BJ (cell line): ENCODE data around the gene CADM4. TPM values are rescaled to one million over a fixed set of nuclear protein-coding genes. Genes with fewer than 3 reads are reported as not detected.

Experiments used
- CTCF ChIA-PET: fragments of 350-600 bp; formaldehyde crosslinking; extraction: SDS; loops from one replicate; lab custom pipeline; 2021; ENCODE audit warnings: antibody characterized with exemption, inconsistent platforms; lab: Yijun Ruan, JAX
- POLR2A ChIA-PET: fragments of 300-600 bp; sonication (Branson Sonifier 250); formaldehyde crosslinking; extraction: SDS; loops from one replicate; lab custom pipeline; 2021; ENCODE audit warnings: antibody characterized with exemption; lab: Charles Lee
- DNase-seq: peaks from one replicate; pipeline ENCODE4 v3.0.0-alpha.2; 2011; ENCODE audit warnings: low read depth
- H3K27me3 ChIP-seq: 2 replicates; pipeline ENCODE4 v1.6.0; 2011; ENCODE audit warnings: low read length; ENCODE audit not compliant: control insufficient read depth, insufficient read depth
- H3K36me3 ChIP-seq: 2 replicates; pipeline ENCODE4 v1.5.1; 2011; ENCODE audit warnings: low read length; ENCODE audit not compliant: control insufficient read depth, insufficient read depth
- H3K4me3 ChIP-seq: 2 replicates; pipeline ENCODE4 v1.5.1; 2011; ENCODE audit warnings: low read depth, mild to moderate bottlenecking, control low read depth, low read length
- polyA plus RNA-seq: library from polyadenylated mRNA; depleted of rRNA; stranded (reverse); fragments of >200 nt; gene quantifications from 2 replicates; pipeline ENCODE4 v1.2.3, GENCODE V29; 2011
- TF ChIP-seq, protein P1 (sequence below): IDR thresholded peaks from 2 replicates; pipeline ENCODE4 v1.5.1; 2011; ENCODE audit warnings: low read depth, mild to moderate bottlenecking, control low read depth, inconsistent platforms, low read length, moderate library complexity; ENCODE audit not compliant: insufficient read depth

Gene CADM4
- polyA plus RNA-seq, 1 experiment = 1.7 TPM

DNA sequence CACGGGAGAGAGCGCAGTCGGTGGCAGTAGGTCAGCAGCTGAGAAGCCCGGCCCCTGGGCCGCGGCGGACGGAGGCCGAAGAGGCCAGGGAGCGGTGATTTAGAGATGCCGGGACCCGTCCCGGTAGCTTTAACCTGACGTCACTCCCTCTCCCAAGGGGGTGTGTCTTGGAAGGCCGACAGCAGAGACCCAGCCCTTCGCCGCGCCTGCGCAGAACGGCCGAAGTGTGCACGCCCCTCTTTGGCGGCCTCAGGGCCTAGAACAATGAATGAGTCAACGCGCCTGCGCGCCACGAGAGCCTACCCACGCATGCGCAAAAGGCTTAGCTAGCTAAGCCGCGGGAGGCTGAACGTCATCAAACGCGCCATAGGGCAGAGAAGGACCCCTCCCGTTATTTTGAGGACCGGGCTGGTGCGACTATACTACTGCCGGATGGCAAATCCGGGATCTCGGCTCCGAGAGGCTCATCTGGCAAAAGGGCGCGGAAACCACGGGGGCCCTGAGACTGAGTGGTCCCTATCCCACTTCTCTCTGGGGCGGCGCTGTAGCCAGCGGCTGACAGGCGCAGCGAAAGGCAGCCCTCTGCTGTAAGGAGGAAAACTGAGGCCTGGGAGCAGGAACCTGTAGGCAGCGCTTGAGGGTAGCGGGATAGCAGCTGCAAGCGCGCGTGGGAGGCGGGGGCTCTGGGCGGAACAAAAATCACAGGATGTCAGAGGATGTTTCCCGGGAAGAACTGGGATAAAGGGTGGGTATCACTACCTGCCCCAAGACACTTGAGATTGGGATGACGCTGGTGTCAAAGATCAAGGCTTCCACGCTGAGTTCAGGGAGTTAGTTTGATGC lies 43.4 kb downstream of the CADM4 start, which contains the start of the genes IRGQ and ZNF576:
Gene IRGQ (minus strand): TSS at position 136 of the 843 bp plus-strand sequence. CDS start 796 bp downstream, outside the sequence.
Gene ZNF576 (plus strand): TSS at position 597 of the 843 bp plus-strand sequence. CDS start 514 bp downstream, outside the sequence.
- DNase-seq = peak; percentile 97
- peaks cover 16% of the 10 kb centered on the region for H3K36me3 ChIP-seq
- no peaks in the 10 kb centered on the region for H3K27me3 ChIP-seq
- TF ChIP-seq, protein P1, sequence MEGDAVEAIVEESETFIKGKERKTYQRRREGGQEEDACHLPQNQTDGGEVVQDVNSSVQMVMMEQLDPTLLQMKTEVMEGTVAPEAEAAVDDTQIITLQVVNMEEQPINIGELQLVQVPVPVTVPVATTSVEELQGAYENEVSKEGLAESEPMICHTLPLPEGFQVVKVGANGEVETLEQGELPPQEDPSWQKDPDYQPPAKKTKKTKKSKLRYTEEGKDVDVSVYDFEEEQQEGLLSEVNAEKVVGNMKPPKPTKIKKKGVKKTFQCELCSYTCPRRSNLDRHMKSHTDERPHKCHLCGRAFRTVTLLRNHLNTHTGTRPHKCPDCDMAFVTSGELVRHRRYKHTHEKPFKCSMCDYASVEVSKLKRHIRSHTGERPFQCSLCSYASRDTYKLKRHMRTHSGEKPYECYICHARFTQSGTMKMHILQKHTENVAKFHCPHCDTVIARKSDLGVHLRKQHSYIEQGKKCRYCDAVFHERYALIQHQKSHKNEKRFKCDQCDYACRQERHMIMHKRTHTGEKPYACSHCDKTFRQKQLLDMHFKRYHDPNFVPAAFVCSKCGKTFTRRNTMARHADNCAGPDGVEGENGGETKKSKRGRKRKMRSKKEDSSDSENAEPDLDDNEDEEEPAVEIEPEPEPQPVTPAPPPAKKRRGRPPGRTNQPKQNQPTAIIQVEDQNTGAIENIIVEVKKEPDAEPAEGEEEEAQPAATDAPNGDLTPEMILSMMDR = peak; percentile 16; the same call in 1 of the 2 replicates
- peak within 1 kb of the TSS; percentile 64 for H3K4me3 ChIP-seq
- POLR2A ChIA-PET = interaction anchor here (0.7 kb wide), 1 partner anchor 68 kb away, joined by 3 read pairs; no protein-coding TSS in a partner anchor
- CTCF ChIA-PET = interaction anchor here (1.0 to 4.9 kb wide), 11 partner anchors 12 to 149 kb away, joined by 3 to 43 read pairs (median 10); partner anchors contain the start of genes PLAUR and ZNF575

DNA sequence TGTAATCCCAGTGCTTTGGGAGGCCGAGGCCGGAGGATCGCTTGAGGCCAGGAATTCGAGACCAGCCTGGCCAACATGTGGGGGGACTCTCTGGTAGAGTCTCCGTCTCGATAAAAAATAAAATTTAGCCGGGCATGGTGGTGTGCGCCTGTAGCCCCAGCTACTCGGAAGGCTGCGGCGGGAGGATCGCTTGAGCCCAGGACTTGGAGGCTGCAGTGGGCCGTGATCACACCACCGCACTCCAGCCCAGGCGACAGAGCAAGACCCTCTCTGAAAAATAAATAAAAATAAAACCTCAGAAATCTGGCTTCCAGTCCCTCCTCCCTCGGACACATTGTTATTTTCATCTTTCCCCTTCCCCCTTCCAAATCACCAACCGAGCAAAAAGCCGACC lies 44.0 kb downstream of the CADM4 start:
- no peak for DNase-seq
- H3K36me3 ChIP-seq = peaks cover 19% of the 10 kb centered on the region
- H3K27me3 ChIP-seq = no peaks in the 10 kb centered on the region
- ChIA-PET CTCF (interaction anchor here (1.0 to 4.9 kb wide), 13 partner anchors 11 to 216 kb away, joined by 3 to 43 read pairs (median 7); partner anchors contain the start of genes ETHE1, PLAUR and ZNF575), POLR2A (interaction anchor here (0.7 kb wide), 1 partner anchor 67 kb away, joined by 3 read pairs; no protein-coding TSS in a partner anchor)
- TF ChIP-seq, protein P1 = no peak
- H3K4me3 ChIP-seq = peak overlapping the region; percentile 64

DNA sequence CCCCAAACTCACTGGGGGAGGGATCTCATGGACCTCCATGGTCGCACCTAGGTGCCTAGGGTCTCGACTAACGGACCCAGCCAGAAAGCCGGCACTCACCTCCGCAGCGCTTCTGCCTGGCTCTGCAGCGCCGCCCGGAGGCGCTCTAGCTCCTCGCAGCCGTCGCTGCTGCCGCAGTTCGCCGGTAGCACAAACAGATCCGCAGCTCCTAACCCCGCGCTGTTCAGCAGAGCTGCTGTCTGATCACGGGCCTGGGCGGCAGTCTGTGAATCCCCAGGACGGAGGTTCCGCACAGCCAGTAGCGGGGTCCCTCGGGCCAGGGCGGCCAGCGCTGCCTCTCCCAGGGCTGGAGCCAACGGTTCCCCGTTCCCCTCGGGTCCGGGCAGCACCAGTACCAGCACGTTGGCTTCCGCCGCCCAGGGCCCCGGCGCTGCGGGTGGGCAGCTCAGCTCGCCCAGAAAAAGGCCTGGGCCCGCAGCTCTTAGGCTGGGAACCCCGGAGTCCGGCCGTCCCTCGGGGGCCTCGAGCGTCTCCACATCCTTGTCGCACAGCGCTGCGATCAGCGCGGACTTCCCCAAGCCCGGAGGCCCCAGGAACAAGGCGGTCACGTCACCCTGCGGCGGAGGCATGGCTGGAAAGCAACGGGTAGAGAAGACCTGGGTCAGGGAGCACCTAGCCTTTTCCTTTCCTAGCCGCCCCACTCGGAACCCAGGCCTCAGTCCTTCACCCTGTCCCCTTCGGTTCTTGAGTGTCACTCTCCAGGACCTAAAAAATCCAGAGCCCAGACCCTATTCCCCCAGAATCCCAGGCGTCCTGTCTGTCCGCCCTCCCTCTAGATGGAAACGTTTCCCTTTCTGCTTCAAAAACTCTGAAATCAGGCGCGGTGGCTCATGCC lies 44.7 kb downstream of the CADM4 start:
- peaks cover 20% of the 10 kb centered on the region for H3K36me3 ChIP-seq
- peak overlapping the region; percentile 64 for H3K4me3 ChIP-seq
- ChIA-PET CTCF (interaction anchor here (0.6 to 4.9 kb wide), 24 partner anchors 11 to 230 kb away, joined by 3 to 43 read pairs (median 4); partner anchors contain the start of genes ETHE1, PLAUR, XRCC1 and ZNF575), POLR2A (no interaction called here)
- DNase-seq = no peak
- no peaks in the 10 kb centered on the region for H3K27me3 ChIP-seq
- TF ChIP-seq, protein P1 = peak; percentile 92

DNA sequence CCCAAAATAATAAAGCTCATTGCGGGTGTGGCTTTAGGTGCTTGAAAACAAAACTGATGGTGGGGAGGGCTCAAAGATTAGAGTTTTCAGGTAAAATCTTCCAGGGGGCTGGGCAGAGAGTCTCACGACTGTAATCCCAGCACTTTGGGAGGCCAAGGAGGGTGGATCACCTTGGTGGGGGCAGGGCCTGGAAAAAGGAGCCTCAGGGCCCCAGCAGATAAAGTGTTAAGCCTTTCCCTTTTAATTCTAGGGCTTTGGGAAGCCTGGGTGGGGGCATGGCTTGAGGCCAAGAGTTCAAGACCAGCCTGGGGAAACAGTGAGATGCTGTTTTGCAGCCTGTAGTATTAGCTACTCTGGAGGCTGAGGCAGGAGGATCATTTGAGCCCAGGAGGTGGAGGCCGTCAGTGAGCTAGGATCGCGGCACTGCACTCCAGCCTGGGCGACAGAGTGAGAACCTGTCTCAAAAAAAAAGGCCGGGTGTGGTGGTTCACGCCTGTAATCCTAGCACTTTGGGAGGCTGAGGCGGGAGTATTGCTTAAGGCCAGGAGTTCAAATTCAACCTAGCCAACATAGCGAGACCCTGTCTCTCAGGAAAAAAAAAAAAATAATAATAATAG lies 45.5 kb downstream of the CADM4 start:
- CTCF ChIA-PET = interaction anchor here (0.6 to 4.9 kb wide), 23 partner anchors 10 to 231 kb away, joined by 3 to 43 read pairs (median 4); partner anchors contain the start of genes ETHE1, XRCC1 and ZNF575
- TF ChIP-seq, protein P1 = no peak
- POLR2A ChIA-PET = interaction anchor here (0.6 kb wide), 1 partner anchor 74 kb away, joined by 4 read pairs; no protein-coding TSS in a partner anchor
- Histone ChIP-seq H3K4me3 (peak overlapping the region; percentile 64), H3K36me3 (peaks cover 19% of the 10 kb centered on the region), H3K27me3 (no peaks in the 10 kb centered on the region)
- no peak for DNase-seq
